Caco-2 (cell line): ENCODE results near the gene ASMT. TPM values are rescaled to one million over a fixed set of nuclear protein-coding genes. Genes with fewer than 3 reads are reported as not detected.

Experiments used
- BruUV-seq: library from RNA; stranded (reverse); fragments of 400-500 nt; replicated peaks from 2 replicates; lab custom pipeline; 2021; lab: Mats Ljungman, UMichigan
- CTCF ChIA-PET: fragments of 300-600 bp; sonication (Branson Sonifier 250); formaldehyde crosslinking; loops from one replicate; lab custom pipeline; 2022; ENCODE audit warnings: antibody characterized with exemption; lab: Charles Lee
- POLR2A ChIA-PET: fragments of 300-600 bp; sonication (Branson Sonifier 250); formaldehyde crosslinking; loops from one replicate; lab custom pipeline; 2022; ENCODE audit warnings: antibody characterized with exemption; lab: Charles Lee
- DNase-seq, 2 experiments: peaks; one replicate each; pipeline versions ENCODE4 v3.0.0 to v3.0.0-alpha.2; 2020 to 2022
- H3K27me3 ChIP-seq: replicated peaks from 2 replicates; pipeline ENCODE4 v1.6.0; 2011; ENCODE audit warnings: low read length; ENCODE audit not compliant: control insufficient read depth, insufficient read depth
- H3K36me3 ChIP-seq: 2 replicates; pipeline ENCODE4 v1.5.1; 2011; ENCODE audit warnings: low read length; ENCODE audit not compliant: control insufficient read depth, insufficient read depth
- H3K4me1 ChIP-seq: fragments of 250-450 bp; sonication (Bioruptor Pico); 2 replicates; pipeline ENCODE4 v1.5.1; 2020; ENCODE audit warnings: mild to moderate bottlenecking
- H3K4me3 ChIP-seq: 2 replicates; pipeline ENCODE4 v1.5.1; 2011; ENCODE audit warnings: low read depth, mild to moderate bottlenecking, control low read depth, low read length
- H3K9me3 ChIP-seq: fragments of 250-450 bp; sonication (Bioruptor Pico); 2 replicates; pipeline ENCODE4 v1.5.1; 2020; ENCODE audit warnings: mild to moderate bottlenecking, moderate library complexity
- H3K27ac Mint-ChIP-seq: one replicate; pipeline ENCODE4 v1.8.0; 2022; ENCODE audit warnings: mixed read lengths; ENCODE audit not compliant: unreplicated experiment
- H3K27me3 Mint-ChIP-seq: one replicate; pipeline ENCODE4 v1.8.0; 2022; ENCODE audit warnings: mixed read lengths; ENCODE audit not compliant: insufficient read depth, unreplicated experiment
- H3K36me3 Mint-ChIP-seq: one replicate; pipeline ENCODE4 v1.8.0; 2022; ENCODE audit warnings: mild to moderate bottlenecking, mixed read lengths; ENCODE audit not compliant: insufficient read depth, unreplicated experiment
- H3K4me1 Mint-ChIP-seq: one replicate; pipeline ENCODE4 v1.8.0; 2022; ENCODE audit warnings: low read depth, mixed read lengths; ENCODE audit not compliant: unreplicated experiment
- H3K4me3 Mint-ChIP-seq: one replicate; pipeline ENCODE4 v1.8.0; 2022; ENCODE audit warnings: mild to moderate bottlenecking, moderate library complexity, mixed read lengths; ENCODE audit not compliant: unreplicated experiment
- H3K9me3 Mint-ChIP-seq: one replicate; pipeline ENCODE4 v1.8.0; 2022; ENCODE audit warnings: mixed read lengths; ENCODE audit not compliant: unreplicated experiment
- CTCF ChIP-seq, 2 experiments: fragments of 200-600 bp in 1 of 2; IDR thresholded peaks; 1 replicate in 1 of 2; 2 replicates in 1 of 2; pipeline versions ENCODE4 v1.5.1 to v1.8.0; 2011 to 2022; ENCODE audit warnings: antibody characterized with exemption in 1 of 2, control low read depth in 1 of 2, inconsistent platforms in 1 of 2, low read depth in 1 of 2, low read length in 1 of 2, mild to moderate bottlenecking in 1 of 2, moderate library complexity in 1 of 2; ENCODE audit not compliant: insufficient read depth in 1 of 2, severe bottlenecking in 1 of 2, unreplicated experiment in 1 of 2
- intact Hi-C: fragments of 100-400 bp; cut with micrococcal nuclease; formaldehyde crosslinking; loops from one replicate; pipeline ENCODE4 v1.10.0; 2022; ENCODE audit not compliant: unreplicated experiment
- total RNA-seq: library from RNA; stranded (reverse); gene quantifications from 2 replicates; pipeline ENCODE4 v1.2.3, GENCODE V29; 2022

Gene ASMT
- total RNA-seq, 1 experiment from 2014 or later: not detected

DNA sequence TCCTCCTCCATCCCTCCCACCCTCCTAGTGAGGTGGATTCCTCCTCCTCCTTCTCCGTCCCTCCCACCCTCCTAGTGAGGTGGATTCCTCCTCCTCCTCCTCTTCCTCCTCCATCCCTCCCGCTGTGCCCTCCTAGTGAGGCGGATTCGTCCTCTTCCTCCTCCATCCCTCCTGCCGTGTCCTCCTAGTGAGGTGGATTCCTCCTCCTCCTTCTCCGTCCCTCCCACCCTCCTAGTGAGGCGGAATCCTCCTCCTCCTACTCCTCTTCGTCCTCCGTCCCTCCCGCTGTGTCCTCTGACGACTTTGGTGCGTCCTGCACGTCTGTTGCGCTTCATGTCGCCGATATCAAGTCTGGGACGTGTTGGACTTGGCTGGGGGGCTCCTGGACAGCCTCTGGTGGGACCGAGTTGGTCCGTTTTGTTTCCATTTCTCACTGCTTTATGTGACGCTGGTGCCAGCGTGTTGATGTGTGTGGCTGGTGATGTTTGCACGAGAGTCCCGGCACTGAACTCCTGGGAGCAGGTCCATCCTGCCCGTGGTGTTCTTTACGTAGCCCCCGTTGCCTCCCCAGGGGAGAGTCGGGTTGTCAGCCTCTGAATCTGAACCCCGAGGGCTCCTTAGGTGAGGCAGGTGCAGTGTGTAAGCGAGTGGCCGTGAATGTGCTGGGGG is 18.0 kb upstream of the ASMT start:
- Mint-ChIP-seq H3K36me3 (peaks cover 86% of the 10 kb centered on the region), H3K4me3 (no peak overlapping the region), H3K9me3 (no peaks in the 10 kb centered on the region), H3K4me1 (no peaks in the 10 kb centered on the region), H3K27ac (no peak overlapping the region), H3K27me3 (no peaks in the 10 kb centered on the region)
- no TSS peak for BruUV-seq
- DNase-seq: no peak
- intact Hi-C loops: no loop called here
- H3K4me1 ChIP-seq: peaks cover 4% of the 10 kb centered on the region; the same call in 1 of the 2 replicates
- no peak overlapping the region for H3K4me3 ChIP-seq
- H3K27me3 ChIP-seq: no peaks in the 10 kb centered on the region
- no peak for TF ChIP-seq CTCF (IDR thresholded peaks at IDR 0.05; ENCODE audit: insufficient read depth in 1 of 2, low read depth in 1 of 2, low read length in 1 of 2, severe bottlenecking in 1 of 2, unreplicated experiment in 1 of 2)
- peaks cover 7% of the 10 kb centered on the region for H3K36me3 ChIP-seq
- ChIA-PET CTCF (no interaction called here), POLR2A (no interaction called here)
- no peaks in the 10 kb centered on the region for H3K9me3 ChIP-seq

GRCh38 chrX:1597345-1598020 is 17.4 kb upstream of the ASMT start:
- intact Hi-C loops: no loop called here
- peaks cover 8% of the 10 kb centered on the region for H3K36me3 ChIP-seq
- no peaks in the 10 kb centered on the region for H3K27me3 ChIP-seq
- H3K27ac Mint-ChIP-seq: no peak overlapping the region
- no peak for DNase-seq
- H3K4me3 Mint-ChIP-seq: no peak overlapping the region
- H3K36me3 Mint-ChIP-seq: peaks cover 91% of the 10 kb centered on the region
- BruUV-seq: no TSS peak
- no peaks in the 10 kb centered on the region for H3K9me3 Mint-ChIP-seq
- H3K4me3 ChIP-seq: no peak overlapping the region
- no peaks in the 10 kb centered on the region for H3K27me3 Mint-ChIP-seq
- CTCF ChIA-PET: no interaction called here
- H3K4me1 Mint-ChIP-seq: no peaks in the 10 kb centered on the region
- no peak for TF ChIP-seq CTCF (IDR thresholded peaks at IDR 0.05; ENCODE audit: insufficient read depth in 1 of 2, low read depth in 1 of 2, low read length in 1 of 2, severe bottlenecking in 1 of 2, unreplicated experiment in 1 of 2)
- H3K9me3 ChIP-seq: no peaks in the 10 kb centered on the region
- peaks cover 4% of the 10 kb centered on the region; the same call in 1 of the 2 replicates for H3K4me1 ChIP-seq
- POLR2A ChIA-PET: no interaction called here

GRCh38 chrX:1598021-1598875 is 16.6 kb upstream of the ASMT start:
- peaks cover 8% of the 10 kb centered on the region for H3K36me3 ChIP-seq
- no peak for DNase-seq
- intact Hi-C loops: no loop called here

More at GRCh38 chrX:1598021-1598875, 16.6 kb upstream of the ASMT start:
- CTCF ChIA-PET: no interaction called here
- no peaks in the 10 kb centered on the region for H3K27me3 Mint-ChIP-seq
- H3K36me3 Mint-ChIP-seq: peaks cover 91% of the 10 kb centered on the region
- H3K9me3 Mint-ChIP-seq: no peaks in the 10 kb centered on the region
- H3K4me1 Mint-ChIP-seq: no peaks in the 10 kb centered on the region
- POLR2A ChIA-PET: no interaction called here
- BruUV-seq: no TSS peak
- Histone ChIP-seq H3K4me3 (no peak overlapping the region), H3K4me1 (no peaks in the 10 kb centered on the region), H3K27me3 (no peaks in the 10 kb centered on the region), H3K9me3 (no peaks in the 10 kb centered on the region)
- H3K27ac Mint-ChIP-seq: no peak overlapping the region
- TF ChIP-seq CTCF (IDR thresholded peaks at IDR 0.05; ENCODE audit: insufficient read depth in 1 of 2, low read depth in 1 of 2, low read length in 1 of 2, severe bottlenecking in 1 of 2, unreplicated experiment in 1 of 2): no peak
- H3K4me3 Mint-ChIP-seq: no peak overlapping the region
